Tibial nerve (tissue), 4 donors: ENCODE data around the gene GPR146.

Source experiments
- EP300 ChIP-seq, 2 donors: sonication (generic); formaldehyde crosslinking; IDR thresholded peaks; one replicate each; pipeline ENCODE4 v1.6.1; 2017; ENCODE audit warnings: antibody characterized with exemption in 2 of 2, mild to moderate bottlenecking in 1 of 2
- POLR2A ChIP-seq, 2 donors: fragments of 450-650 bp; IDR thresholded peaks; one replicate each; pipeline ENCODE4 v1.6.1; 2017; ENCODE audit warnings: antibody characterized with exemption in 2 of 2, mild to moderate bottlenecking in 2 of 2, moderate library complexity in 2 of 2
- TF ChIP-seq, protein P1 (sequence below), 5 experiments: fragments of 200-600 bp in 3 of 5; fragments of 450-650 bp in 2 of 5; sonication (generic) in 3 of 5; IDR thresholded peaks; one replicate each; pipeline ENCODE4 v1.5.1; 2016 to 2019; ENCODE audit warnings: antibody characterized with exemption in 5 of 5, mild to moderate bottlenecking in 3 of 5, moderate library complexity in 2 of 5

DNA sequence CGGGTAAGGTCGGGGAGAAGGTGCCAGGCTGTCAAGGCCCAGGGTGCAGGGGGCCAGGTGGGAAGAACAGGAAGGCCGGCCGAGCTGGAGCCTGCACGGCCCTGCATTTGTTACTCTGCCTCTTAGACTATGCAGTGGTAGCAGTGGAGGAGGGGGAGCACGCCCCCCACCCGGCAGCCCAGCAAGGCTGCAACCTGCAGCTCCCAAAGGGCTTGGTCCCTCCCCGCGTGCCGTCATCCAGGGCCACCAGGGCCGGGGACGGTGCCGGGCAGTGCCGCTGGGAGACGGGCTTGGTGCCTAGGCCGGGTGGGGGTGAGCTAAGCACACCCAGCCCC is 36.5 kb downstream of the GPR146 start:
- TF ChIP-seq, protein P1, sequence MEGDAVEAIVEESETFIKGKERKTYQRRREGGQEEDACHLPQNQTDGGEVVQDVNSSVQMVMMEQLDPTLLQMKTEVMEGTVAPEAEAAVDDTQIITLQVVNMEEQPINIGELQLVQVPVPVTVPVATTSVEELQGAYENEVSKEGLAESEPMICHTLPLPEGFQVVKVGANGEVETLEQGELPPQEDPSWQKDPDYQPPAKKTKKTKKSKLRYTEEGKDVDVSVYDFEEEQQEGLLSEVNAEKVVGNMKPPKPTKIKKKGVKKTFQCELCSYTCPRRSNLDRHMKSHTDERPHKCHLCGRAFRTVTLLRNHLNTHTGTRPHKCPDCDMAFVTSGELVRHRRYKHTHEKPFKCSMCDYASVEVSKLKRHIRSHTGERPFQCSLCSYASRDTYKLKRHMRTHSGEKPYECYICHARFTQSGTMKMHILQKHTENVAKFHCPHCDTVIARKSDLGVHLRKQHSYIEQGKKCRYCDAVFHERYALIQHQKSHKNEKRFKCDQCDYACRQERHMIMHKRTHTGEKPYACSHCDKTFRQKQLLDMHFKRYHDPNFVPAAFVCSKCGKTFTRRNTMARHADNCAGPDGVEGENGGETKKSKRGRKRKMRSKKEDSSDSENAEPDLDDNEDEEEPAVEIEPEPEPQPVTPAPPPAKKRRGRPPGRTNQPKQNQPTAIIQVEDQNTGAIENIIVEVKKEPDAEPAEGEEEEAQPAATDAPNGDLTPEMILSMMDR (IDR thresholded peaks at IDR 0.05): no peak
- no peak for TF ChIP-seq EP300 (IDR thresholded peaks at IDR 0.05)
- no peak for TF ChIP-seq POLR2A (IDR thresholded peaks at IDR 0.05)
